Inflammatory macrophage treated with lipopolysaccharide for 1 hour (primary cell): ENCODE measurements around the gene ROBO1.
"Not testable (repeated sequence)": the region's sequence is repeated elsewhere in the genome, so short reads cannot be mapped to it uniquely, and the experiment has no call there.

Source experiments
- DNase-seq, 2 donors: peaks; one replicate each; pipeline ENCODE4 v3.0.0-alpha.2; 2020 to 2022

The ROBO1 gene

GRCh38 chr3:79767905-79768267 is at the start of gene ROBO1:
TSS of gene ROBO1 (minus strand) at chr3:79767998.
- no peak for DNase-seq

DNA sequence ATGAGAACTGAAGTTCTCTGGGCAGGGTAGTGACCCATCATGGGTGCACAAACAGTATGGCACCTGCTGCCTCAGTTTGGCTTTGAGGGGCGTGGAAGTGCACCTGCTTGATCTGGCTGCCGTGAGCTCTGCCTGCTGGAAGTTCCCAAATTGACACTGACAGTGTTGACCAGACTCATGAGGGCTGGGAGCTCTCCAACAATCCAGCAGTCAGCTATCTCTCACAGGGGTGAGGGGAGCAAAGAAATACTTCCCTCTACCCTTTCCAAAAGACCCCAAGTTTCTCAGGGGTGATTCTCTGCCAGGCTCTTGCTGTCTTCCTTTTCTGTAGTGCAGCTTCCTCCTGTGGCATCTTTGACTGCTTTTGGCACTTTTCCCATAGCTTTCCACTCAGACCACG is 49.4 kb upstream of the ROBO1 start:
- DNase-seq, result no peak

GRCh38 chr3:79815478-79815877 is 47.7 kb upstream of the ROBO1 start:
- no peak for DNase-seq

GRCh38 chr3:79810581-79810980 is 42.8 kb upstream of the ROBO1 start:
- DNase-seq, result no peak

GRCh38 chr3:79810092-79810491 is 42.3 kb upstream of the ROBO1 start:
- DNase-seq, result no peak

DNA sequence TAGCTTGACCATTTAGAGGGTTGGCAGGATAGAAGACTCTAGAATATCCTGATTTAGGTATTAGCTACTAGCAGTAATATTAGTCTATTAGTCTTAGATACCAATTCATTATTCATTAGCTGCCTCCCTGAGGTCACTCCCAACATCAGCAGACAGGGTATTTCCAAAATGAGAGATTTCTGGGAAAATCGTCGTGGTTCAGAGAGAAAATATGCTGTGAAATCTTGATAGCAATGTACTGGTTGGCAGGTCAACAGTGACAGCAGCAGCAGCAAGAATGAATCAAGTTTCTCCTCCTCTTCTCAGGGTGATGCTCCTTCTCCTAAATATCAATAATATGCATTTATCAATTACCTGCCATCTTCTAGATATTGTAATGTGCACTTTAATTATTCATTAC is 41.3 kb upstream of the ROBO1 start:
- no peak for DNase-seq

GRCh38 chr3:79808515-79808914 is 40.7 kb upstream of the ROBO1 start:
- DNase-seq, result no peak

- not testable (repeated sequence) for DNase-seq
Measured at GRCh38 chr3:79790177-79790576, 22.4 kb upstream of the ROBO1 start.

DNA sequence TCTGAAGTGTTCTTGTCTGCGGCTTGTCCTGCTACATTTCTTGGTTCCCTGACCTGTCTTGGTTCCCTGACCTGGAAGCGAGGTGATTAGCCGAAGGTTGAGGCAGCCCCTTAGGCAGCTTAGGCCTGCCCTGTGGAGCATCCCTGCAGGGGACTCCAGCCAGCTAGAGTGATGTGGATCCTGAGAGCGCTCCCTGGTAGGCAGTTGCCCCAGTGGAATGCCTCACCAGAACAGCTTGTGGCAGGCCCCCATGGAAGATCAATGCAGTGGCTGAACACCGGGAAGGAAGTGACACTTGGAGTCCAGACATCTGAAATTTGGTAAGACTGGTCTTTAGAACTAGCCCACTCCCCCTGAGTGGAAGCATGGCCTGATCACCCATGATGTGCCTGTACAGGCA is 5.5 kb upstream of the ROBO1 start:
- DNase-seq, result no peak

DNA sequence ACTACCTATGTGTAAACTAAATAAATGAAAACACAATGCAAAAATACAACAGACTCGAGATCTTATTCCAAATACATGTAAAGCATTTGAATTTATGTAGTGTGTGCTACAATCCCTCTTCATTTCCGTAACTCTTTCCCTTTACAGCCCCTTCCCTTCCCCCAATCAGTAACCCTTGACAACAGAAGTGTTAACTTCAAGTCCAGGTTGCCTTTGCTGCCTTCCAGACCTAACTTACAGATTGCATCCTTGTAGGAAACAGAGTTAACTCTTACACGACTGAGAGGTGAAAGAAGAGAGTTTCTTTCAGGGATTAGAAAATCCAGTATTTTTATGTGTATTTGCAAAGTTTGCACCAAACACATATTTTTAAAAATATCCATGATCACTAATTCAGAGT is 1.4 kb upstream of the ROBO1 start:
- DNase-seq, result no peak

- DNase-seq, result no peak
Measured at GRCh38 chr3:79767194-79767904, 449 bp downstream of the ROBO1 start.

DNA sequence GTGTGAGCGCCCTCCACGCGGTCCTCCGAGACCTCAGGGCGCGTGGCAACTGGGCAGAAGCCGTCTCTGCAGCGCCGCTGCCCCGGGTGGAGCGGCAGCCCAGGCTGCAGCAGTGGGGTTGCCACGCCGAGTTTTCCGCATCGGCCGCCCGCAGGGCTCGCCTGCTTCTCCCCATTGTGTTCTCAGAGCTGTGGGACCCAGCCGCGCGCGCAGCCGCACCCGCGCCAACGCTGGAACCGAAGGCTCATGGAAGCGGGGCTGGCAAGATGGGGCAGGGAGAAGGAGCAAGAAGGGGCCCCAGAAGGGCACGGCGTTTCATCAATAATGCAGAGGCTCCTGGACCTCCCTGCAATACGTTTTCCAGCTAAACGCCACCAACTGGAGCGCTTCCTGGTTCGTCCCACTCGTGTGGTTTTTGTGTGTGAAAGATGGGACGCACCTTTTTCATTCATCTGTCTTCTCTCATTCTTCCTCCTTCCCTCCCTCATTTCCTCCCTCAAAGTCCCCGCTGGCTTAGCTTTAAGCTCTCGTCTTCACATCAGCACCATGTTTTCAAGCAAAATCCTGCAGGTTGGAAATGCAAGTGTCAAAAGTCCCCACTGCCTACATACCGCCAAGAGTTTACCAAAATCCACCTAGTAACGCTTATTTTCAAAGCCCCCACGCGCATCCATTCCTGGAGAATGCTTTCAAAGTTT is 1.2 kb downstream of the ROBO1 start:
- DNase-seq, result no peak

DNA sequence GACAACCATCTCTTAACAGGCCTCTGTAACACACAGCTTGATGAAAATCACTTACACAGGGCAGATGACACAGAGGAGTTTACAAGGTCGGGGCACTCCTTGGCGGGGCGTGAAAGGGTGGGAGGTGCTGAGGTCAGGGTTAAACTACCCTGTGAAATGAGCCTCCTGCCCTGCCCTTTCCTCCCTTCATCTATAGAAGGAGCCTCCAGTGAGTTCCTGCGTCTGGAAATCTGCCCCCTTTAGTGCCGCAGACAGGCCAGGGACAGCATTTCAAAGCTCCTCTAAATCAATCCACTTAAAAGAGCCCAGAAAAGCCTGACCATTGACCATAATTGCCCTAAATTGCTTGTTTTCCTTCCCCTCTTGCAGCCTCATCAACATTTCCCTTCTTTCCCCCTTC is 1.9 kb downstream of the ROBO1 start:
- no peak for DNase-seq

- DNase-seq, result no peak
Measured at GRCh38 chr3:79761441-79761840, 6.4 kb downstream of the ROBO1 start.

DNA sequence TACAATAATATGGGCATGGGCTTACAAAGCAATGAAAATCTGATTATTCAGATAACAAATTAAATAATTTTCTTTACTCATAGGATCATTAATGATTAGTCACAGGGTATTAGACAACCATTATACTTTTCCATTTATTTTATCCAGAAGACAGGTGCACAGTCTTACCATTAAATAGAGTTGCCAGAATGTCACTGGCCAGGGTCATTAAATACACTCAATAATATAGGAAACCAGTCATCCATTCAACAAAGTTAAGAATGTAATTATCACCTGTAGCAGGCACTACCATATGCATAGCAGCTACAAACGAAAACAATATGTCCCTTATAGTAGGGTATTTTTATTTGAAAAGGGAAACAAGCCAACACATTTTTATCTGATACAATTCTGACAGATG is 16.1 kb downstream of the ROBO1 start:
- DNase-seq, result no peak

DNA sequence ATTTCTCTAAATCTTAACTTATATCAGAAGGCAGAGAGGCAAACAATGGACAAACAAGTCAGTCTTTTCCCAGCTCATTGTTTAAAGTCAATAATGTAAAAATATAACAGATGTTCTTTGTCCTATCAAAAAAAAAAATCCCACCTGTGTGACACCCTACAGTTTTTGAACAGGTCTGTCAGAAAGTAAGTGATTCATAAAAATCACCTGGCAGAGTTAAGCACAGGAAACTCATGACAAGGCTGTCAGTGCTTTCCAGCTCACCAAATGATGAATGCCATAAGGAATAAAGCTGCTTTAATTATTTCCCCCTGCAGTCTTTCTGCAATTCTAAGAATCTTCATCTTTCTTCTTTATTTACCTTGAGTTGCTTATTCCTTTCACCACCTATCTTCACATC is 30.3 kb downstream of the ROBO1 start:
- DNase-seq, result no peak

GRCh38 chr3:79729096-79729495 is 38.7 kb downstream of the ROBO1 start:
- no peak for DNase-seq

DNA sequence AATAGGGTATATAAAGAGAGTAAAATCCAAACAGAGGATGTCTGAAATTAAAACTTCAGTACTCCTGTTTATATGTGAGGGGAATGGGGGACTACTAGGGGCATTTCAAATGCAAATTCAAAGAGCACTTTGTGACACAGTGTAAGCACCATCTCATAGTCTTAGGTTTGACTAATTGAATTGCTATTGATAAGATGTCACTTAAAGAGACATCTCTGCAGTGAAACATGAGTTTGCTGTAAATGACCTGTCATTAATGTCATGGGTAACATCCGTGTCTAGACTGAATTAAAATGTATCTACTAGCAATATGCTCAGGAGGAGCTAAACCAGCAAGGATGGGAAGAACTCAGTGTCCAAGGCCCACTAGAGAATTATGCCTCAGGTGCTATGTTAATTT is 41.0 kb downstream of the ROBO1 start:
- no peak for DNase-seq

- no peak for DNase-seq
Measured at GRCh38 chr3:79724206-79724605, 43.6 kb downstream of the ROBO1 start.

DNA sequence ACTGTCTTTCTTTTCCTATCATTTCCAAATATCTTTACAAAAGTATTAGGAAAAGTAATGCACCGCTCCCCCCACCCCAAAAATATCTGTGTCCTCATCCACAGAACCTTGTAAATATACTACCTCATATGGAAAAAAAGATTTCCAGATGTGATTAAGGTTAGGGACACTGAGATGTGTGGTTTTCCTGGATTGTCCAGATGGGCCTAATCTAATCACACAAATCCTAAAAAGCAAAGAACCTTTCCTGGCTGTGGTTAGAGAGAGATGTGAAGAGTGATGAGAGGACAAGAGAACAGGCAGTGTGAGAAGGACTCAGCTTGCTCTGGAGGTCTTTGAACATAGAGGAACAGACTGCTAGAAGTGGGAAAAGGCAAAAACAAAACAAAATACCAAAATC is 77.7 kb downstream of the ROBO1 start:
- no peak for DNase-seq

GRCh38 chr3:79685108-79685507 is 82.7 kb downstream of the ROBO1 start:
- no peak for DNase-seq

GRCh38 chr3:79684041-79684440 is 83.8 kb downstream of the ROBO1 start:
- DNase-seq, result no peak

DNA sequence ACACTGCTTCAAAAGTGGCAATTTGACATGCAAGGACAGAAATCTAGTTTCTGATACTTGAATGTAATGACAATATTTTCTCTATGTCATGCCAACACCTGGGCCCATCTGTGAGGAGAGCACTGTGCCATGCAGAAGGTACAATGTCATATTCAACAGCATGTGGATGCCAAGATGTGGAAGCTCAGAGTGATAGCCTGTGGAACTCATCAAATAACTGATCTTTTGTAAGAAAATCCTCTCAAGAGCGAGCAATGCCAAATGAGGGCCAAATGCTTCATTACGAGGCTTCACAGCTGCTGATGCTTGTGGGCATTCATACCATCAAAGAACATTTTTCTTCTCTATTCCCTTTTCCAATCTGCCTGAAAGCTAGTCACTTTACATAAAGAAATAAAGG is 95.1 kb downstream of the ROBO1 start:
- no peak for DNase-seq

DNA sequence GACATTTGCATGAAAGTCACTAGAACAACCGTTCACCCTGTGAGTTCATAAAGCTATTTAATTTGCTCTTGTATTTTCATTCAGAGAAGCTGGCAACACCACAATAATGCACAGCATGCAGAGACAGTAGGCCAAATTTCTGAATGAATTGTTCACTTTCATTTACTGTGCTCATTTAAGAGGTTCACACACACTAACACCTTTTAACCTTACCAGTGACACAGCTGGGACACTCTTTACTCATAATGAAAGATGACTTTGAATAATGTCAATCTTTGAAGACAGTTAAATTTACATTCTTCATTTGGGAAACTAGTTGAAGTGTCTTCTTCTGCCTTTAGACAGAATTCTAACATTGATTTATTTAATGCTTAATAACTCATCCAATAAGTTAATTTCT is 95.7 kb downstream of the ROBO1 start:
- DNase-seq, result no peak

- DNase-seq, result no peak
Measured at GRCh38 chr3:79670178-79670577, 97.6 kb downstream of the ROBO1 start.
